ENCODE data around the gene CDK5RAP2. TPM values are rescaled to one million over a fixed set of nuclear protein-coding genes. Genes with fewer than 3 reads are reported as not detected.

CDK5RAP2 gene
- total RNA-seq, 1 experiment from 2014 or later: 56.4 TPM

GRCh38 chr9:120343416-120343815 is 236.6 kb downstream of the CDK5RAP2 start:
- Histone ChIP-seq H2BK5ac (ENCODE audit: insufficient read length, low read length) (no peak overlapping the region), H2AK5ac (ENCODE audit: insufficient read length, low read length) (no peak overlapping the region), H4K5ac (ENCODE audit: insufficient read length, low read depth, low read length) (no peak overlapping the region), H4K91ac (ENCODE audit: insufficient read length, low read depth, low read length) (no peak overlapping the region), H3K23ac (ENCODE audit: insufficient read length, low read depth, low read length) (no peak overlapping the region), H3K4me2 (ENCODE audit: insufficient read depth, insufficient read length, low read length) (no peak overlapping the region), H4K20me1 (ENCODE audit: control insufficient read depth, insufficient read depth, insufficient read length) (no peaks in the 10 kb centered on the region), H3T11ph (ENCODE audit: low read length) (no peak overlapping the region), H3K23me2 (ENCODE audit: insufficient read length, low read depth, low read length, poor library complexity, severe bottlenecking) (no peaks in the 10 kb centered on the region), H2BK120ac (ENCODE audit: low read depth, low read length, poor library complexity, severe bottlenecking) (no peak overlapping the region), H3K79me1 (ENCODE audit: insufficient read depth, low read depth, low read length, poor library complexity, severe bottlenecking) (no peaks in the 10 kb centered on the region), H3K9ac (ENCODE audit: extremely low read depth, insufficient read length, low read length) (no peak overlapping the region), H2BK15ac (ENCODE audit: low read depth, low read length) (no peak overlapping the region), H2BK12ac (ENCODE audit: insufficient read length, low read depth, low read length) (no peak overlapping the region), H3K4me1 (ENCODE audit: insufficient read depth, low read length) (peaks cover 2% of the 10 kb centered on the region; the same call in 1 of the 2 replicates), H3K14ac (ENCODE audit: insufficient read depth, low read length) (no peak overlapping the region), H3K27me3 (ENCODE audit: insufficient read depth, low read length) (no peaks in the 10 kb centered on the region), H2BK20ac (ENCODE audit: low read depth, low read length, poor library complexity, severe bottlenecking) (no peak overlapping the region), H3K4ac (ENCODE audit: low read depth, low read length) (no peak overlapping the region), H4K8ac (replicated peaks; ENCODE audit: insufficient read length, low read depth, low read length) (no peak overlapping the region), H3K56ac (ENCODE audit: insufficient read length, low read depth, low read length) (no peak overlapping the region), H2AFZ (ENCODE audit: low read length) (no peak overlapping the region), H3K18ac (ENCODE audit: insufficient read length, low read depth, low read length) (no peak overlapping the region), H3K27ac (ENCODE audit: insufficient read length, low read depth, low read length) (no peak overlapping the region), H3K79me2 (ENCODE audit: insufficient read depth, low read length) (no peaks in the 10 kb centered on the region), H3K9me3 (ENCODE audit: control insufficient read depth, low read depth, low read length) (no peaks in the 10 kb centered on the region)
- Mint-ChIP-seq H3K27ac (no peak overlapping the region), H3K4me1 (peaks cover 0 to 2% of the 10 kb centered on the region in 2 experiments; a peak in 1 of 4 replicates), H3K4me3 (no peak overlapping the region), H3K27me3 (ENCODE audit: low read depth) (no peaks in the 10 kb centered on the region), H3K36me3 (ENCODE audit: insufficient read depth in 1 of 3, low read depth in 3 of 3) (peaks cover 0 to 5% (median 0%) of the 10 kb centered on the region in 3 experiments; a peak in 1 of 7 replicates), H3K9me3 (0 out of 5 replicates have a peak, but pooled peaks cover 0 to 2% of the 10 kb centered on the region in 2 experiments)
- TF ChIP-seq, protein P1, sequence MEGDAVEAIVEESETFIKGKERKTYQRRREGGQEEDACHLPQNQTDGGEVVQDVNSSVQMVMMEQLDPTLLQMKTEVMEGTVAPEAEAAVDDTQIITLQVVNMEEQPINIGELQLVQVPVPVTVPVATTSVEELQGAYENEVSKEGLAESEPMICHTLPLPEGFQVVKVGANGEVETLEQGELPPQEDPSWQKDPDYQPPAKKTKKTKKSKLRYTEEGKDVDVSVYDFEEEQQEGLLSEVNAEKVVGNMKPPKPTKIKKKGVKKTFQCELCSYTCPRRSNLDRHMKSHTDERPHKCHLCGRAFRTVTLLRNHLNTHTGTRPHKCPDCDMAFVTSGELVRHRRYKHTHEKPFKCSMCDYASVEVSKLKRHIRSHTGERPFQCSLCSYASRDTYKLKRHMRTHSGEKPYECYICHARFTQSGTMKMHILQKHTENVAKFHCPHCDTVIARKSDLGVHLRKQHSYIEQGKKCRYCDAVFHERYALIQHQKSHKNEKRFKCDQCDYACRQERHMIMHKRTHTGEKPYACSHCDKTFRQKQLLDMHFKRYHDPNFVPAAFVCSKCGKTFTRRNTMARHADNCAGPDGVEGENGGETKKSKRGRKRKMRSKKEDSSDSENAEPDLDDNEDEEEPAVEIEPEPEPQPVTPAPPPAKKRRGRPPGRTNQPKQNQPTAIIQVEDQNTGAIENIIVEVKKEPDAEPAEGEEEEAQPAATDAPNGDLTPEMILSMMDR (conservative IDR thresholded peaks at IDR 0.05): no peak
- WGBS (ENCODE audit: extremely low coverage, insufficient read length, low lambda C conversion rate): no CpG with 5 or more reads among the region's 2 CpGs
- DNase-seq: no peak

Other genes with a start within 250 kb of the CDK5RAP2 start
- gene MEGF9, start 134.3 kb upstream of the CDK5RAP2 start, total RNA-seq (2021): 0.94 and 0.99 TPM in 2 replicates
- gene FBXW2, start 213.2 kb upstream of the CDK5RAP2 start, total RNA-seq (2021): 60.9 and 62.1 TPM in 2 replicates

All from H9 (cell line).